SK-N-MC (cell line): ENCODE results near the gene SHB.

Experiments
- EZH2 ChIP-seq: fragments of 200-600 bp; sonication (generic); IDR thresholded peaks from one replicate; pipeline ENCODE4 v1.6.1; 2017; ENCODE audit warnings: antibody characterized with exemption
- POLR2AphosphoS5 ChIP-seq: IDR thresholded peaks from 2 replicates; pipeline ENCODE4 v1.6.1; 2012; ENCODE audit warnings: mild to moderate bottlenecking, low read depth, low read length, borderline replicate concordance

GRCh38 chr9:38103340-38103739, 34.3 kb upstream of the SHB start:
- no peak for TF ChIP-seq EZH2
- TF ChIP-seq POLR2AphosphoS5: no peak
